DMS53 treated with DMSO at 0.1 percent for 48 hours (cell line): ENCODE measurements around the gene DTWD2.
"Not testable (repeated sequence)": the region's sequence is repeated elsewhere in the genome, so short reads cannot be mapped to it uniquely, and the experiment has no call there.

Experiments
- DNase-seq: peaks from one replicate; lab custom pipeline; 2025; ENCODE audit not compliant: unreplicated experiment; lab: John Stamatoyannopoulos, UW

DTWD2 gene

DNA sequence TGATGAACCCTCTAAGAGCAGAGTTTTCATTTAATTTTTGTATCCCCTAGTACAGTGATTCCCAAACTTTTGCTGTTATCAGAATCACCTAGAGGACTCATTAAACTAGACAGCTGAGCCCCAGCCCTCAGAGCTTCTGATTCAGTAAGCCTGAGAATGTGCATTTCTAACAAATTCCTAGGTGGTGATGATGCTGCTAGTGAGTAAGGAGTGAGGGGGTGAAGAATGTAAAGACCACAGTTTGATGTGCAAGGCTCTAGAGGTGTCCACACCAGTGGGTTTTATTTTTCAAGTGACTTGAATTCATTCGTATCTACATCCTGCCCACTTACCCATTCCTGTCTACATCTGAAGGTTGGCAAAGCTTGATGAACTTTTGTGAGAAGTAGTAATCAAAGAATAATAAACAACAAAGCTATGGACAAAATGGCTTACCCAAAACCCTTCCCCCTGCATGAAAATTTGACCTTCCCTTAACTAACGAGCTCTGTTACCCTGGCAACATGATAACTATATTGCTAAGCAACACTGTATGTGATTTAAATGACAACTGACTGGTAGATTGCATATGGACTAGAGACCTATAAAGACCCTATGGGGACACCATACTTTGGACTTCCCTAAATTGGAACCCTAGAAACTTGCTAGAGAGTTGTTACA, 35.2 kb downstream of the DTWD2 start:
- no peak for DNase-seq

GRCh38 chr5:118952306-118952705, 36.0 kb downstream of the DTWD2 start:
- not testable (repeated sequence) for DNase-seq

- not testable (repeated sequence) for DNase-seq
Measured at GRCh38 chr5:118950354-118950753, 38.0 kb downstream of the DTWD2 start.

DNA sequence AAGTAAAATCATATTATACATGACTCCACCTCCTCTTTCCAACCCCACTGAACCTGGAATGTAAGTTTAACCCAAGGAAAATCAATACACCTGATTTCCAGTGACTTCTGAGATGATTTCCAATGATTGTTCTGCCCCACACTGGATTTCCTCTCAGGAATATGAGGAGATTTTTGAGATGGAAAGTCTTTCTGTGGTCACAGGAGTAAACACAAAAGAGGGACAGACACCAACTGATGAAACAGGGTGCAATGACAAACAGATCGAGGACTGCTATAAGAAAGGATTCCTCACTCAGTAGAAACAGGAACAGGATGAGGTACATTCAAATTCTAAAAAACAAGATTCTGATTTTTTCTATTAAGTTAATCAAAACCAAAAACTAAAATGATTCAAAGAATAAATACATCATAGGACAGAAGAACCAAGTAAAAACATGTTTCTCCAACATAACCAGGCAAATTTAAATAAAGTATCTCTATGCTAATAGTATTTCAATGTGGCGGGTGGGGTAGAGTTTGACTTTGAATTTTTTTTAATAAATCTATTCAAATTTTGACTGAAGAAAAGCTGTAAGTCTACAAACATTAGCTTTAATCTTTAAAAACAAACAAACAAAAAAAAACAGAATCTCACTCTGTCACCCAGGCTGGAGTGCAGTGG, 42.1 kb downstream of the DTWD2 start:
- DNase-seq: no peak

DNA sequence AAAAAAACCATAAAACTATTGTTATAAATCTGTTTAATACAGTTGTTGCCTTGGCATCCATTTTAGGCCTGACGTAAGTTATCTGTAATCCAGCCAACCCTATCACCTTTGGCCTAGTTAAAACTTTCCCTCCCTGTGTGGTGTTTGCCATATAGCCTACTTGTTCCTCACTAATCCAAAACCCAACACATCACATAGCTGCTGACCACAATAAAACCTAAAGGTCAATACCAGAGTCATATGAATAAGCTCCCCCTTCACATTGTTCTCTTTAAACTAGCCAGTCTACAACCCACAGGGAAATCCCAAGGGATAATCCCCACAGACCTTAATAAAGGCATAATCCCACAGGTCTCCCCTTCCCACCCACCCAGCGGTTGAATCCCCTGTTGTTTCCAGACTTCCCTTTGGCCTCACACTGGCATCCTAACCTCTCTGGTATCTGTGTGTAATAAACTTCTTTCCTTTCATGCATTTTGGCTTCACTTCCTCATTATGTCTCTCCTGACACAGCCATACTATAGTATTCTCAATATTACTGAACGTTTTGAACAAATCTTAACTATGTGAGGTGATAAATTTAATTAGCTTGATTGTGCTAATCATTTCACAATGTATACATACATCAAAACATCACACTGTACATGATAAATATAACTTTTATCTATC, 50.8 kb downstream of the DTWD2 start:
- no peak for DNase-seq

GRCh38 chr5:118933703-118934102, 54.6 kb downstream of the DTWD2 start:
- no peak for DNase-seq

GRCh38 chr5:118931564-118931963, 56.8 kb downstream of the DTWD2 start:
- no peak for DNase-seq

DNA sequence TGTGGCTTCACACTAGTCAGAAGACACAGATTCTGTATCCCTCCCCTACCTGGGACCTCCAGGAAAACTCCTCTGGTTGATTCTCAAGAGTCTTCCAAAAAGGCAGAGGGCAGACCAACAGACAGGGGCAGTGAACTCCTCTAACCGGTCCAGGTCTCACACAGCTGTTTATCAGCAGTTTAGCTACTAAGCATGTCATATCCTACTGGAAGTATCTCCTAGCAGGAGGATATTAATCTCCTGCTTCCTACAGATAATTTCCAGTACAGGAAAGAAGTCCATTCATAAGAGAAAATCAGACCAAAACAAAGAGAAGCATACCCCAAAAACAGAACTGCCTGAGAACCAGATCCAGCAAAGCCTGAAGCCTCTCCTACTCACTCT, 64.3 kb downstream of the DTWD2 start:
- DNase-seq: no peak

GRCh38 chr5:118923295-118924005, 64.9 kb downstream of the DTWD2 start:
- no peak for DNase-seq

GRCh38 chr5:118921866-118922265, 66.5 kb downstream of the DTWD2 start:
- no peak for DNase-seq

GRCh38 chr5:118919016-118919415, 69.3 kb downstream of the DTWD2 start:
- no peak for DNase-seq

DNA sequence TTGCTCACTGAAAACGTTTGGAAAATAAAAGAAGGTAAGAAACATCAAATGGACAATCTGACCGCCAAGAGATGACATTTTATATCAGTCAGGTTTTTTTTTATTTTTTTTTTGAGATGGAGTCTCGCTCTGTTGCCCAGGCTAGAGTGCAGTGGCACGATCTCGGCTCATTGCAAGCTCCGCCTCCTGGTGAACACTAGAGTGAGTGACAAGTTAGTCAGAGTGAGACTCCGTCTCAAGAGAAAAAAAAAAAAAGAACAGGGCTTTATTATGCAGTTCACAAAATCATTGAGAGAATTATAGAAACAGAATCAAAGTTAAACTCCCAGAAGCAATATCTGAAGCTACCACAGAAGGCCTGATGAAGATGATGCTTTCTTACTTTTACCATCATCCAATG, 70.1 kb downstream of the DTWD2 start:
- DNase-seq: no peak

DNA sequence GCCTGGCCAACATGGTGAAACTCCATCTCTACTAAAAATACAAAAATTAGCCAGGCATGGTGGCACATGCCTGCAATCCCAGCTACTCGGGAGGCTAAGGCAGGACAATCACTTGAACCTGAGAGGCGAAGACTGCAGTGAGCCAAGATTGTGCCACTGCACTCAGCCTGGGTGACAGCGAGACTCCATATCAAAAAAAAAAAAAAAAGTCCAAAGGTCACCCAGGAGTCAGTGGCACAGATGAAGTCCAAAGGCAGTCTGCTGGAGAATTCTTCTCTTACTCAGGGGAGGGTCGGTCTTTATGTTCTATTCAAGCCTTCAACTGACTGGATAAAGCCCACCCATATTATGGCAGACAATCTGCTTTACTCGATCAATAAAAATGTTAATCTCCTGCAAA, 80.8 kb downstream of the DTWD2 start:
- DNase-seq: not testable (repeated sequence)

GRCh38 chr5:118906947-118907346, 81.4 kb downstream of the DTWD2 start:
- DNase-seq: peak; percentile 13

DNA sequence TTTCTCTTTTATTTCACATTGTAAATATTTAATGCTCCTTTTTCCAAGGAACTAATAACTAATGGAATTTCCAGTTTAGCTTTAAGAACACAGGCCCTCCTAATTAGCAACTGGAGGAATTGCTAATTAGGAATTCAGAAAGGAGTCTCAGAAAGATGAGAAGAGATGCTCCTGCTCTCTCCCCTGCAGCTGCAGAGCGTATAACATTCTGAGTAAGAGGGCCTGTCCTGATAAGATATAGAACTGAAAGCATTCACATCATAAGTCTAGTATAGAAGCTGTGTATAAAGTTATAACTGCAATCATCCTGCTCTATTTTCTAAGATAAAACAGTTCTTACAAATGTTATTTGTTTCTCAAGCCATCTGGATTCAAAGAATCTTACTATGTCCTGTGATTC, 83.2 kb downstream of the DTWD2 start:
- DNase-seq: no peak

- DNase-seq: no peak
Measured at GRCh38 chr5:118902656-118903438, 85.5 kb downstream of the DTWD2 start.

- no peak for DNase-seq
Measured at GRCh38 chr5:118894709-118895108, 93.6 kb downstream of the DTWD2 start.

DNA sequence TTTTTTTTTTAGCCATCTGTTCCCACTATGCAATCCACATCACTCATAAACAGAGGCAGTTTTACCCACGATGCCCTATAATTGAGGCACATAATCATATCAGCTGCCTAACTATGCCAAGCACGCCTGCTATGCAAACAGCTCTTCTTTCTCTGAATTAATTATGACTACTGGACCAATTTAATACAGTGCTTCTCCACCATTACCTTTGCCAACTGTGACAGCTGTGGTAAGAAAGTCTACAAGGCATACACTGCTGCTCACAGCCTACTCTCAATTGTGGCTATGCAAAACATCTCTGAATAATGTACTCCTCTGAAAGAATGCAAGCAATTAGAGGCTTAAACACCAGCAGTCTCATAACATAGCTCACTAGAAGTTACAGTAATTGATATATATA, 97.1 kb downstream of the DTWD2 start:
- DNase-seq: no peak

- DNase-seq: no peak
Measured at GRCh38 chr5:118889165-118889564, 99.2 kb downstream of the DTWD2 start.

GRCh38 chr5:118888556-118888955, 99.8 kb downstream of the DTWD2 start:
- DNase-seq: no peak

DNA sequence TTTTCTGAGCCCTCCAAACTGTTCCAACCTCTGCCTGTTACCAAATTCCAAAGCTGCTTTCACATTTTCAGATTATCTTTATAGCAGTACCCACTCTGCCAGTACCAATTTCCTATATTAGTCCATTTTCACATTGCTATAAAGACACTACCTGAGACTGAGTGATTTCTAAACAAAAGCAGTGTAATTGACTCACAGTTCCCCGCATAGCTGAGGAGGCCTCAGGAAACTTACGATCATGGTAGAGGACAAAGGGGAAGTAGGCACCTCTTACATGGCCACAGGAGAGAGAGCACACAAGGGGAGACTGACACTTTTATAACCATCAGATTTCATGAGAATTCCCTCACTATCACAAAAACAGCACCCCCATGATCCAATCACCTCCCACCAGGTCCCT, 105.0 kb downstream of the DTWD2 start:
- DNase-seq: no peak
